HEK293 (cell line): ENCODE data around the gene NOTCH3.

Source experiments
- CTCF ChIA-PET: fragments of 350-600 bp; formaldehyde crosslinking; extraction: SDS; loops from one replicate; lab custom pipeline; 2021; ENCODE audit warnings: antibody characterized with exemption; lab: Yijun Ruan, JAX
- POLR2A ChIA-PET: fragments of 300-600 bp; formaldehyde crosslinking; extraction: SDS; loops from one replicate; lab custom pipeline; 2020; ENCODE audit warnings: antibody characterized with exemption, inconsistent platforms; lab: Yijun Ruan, JAX
- H3K27ac ChIP-seq: fragments of 200-500 bp; sonication (Bioruptor generic); 2 replicates; pipeline ENCODE4 v1.5.1; 2014; ENCODE audit warnings: low read depth, low read length, control low read depth, inconsistent platforms; ENCODE audit errors: extremely low read depth
- H3K36me3 ChIP-seq, 2 experiments: fragments of 200-500 bp in 1 of 2; sonication (Bioruptor generic) in 1 of 2; 1 replicate in 1 of 2; 2 replicates in 1 of 2; pipeline ENCODE4 v1.5.1; 2014 to 2017; ENCODE audit warnings: inconsistent platforms in 2 of 2, low read length in 2 of 2; ENCODE audit not compliant: control insufficient read depth in 2 of 2, insufficient read depth in 1 of 2
- H3K4me1 ChIP-seq: fragments of 200-500 bp; sonication (Bioruptor generic); 2 replicates; pipeline ENCODE4 v1.5.1; 2014; ENCODE audit warnings: mild to moderate bottlenecking, low read length, inconsistent platforms; ENCODE audit not compliant: control insufficient read depth, insufficient read depth
- H3K4me3 ChIP-seq: 2 replicates; pipeline ENCODE4 v1.5.1; 2011; ENCODE audit warnings: low read depth, mild to moderate bottlenecking, control low read depth, low read length, moderate library complexity
- H3K9me3 ChIP-seq: fragments of 200-500 bp; sonication (Bioruptor generic); 2 replicates; pipeline ENCODE4 v1.5.1; 2014; ENCODE audit warnings: low read depth, low read length, inconsistent platforms; ENCODE audit not compliant: control insufficient read depth, insufficient read depth
- EGR2 ChIP-seq: fragments of 450-650 bp; formaldehyde crosslinking; IDR thresholded peaks from 2 replicates; pipeline ENCODE4 v1.5.1; 2016; ENCODE audit warnings: low read depth, missing biosample characterization, missing genetic modification characterization
- GLIS1 ChIP-seq: fragments of 450-650 bp; formaldehyde crosslinking; IDR thresholded peaks from 2 replicates; pipeline ENCODE4 v1.5.1; 2016; ENCODE audit warnings: missing biosample characterization, missing genetic modification characterization
- KLF1 ChIP-seq: fragments of 450-650 bp; formaldehyde crosslinking; IDR thresholded peaks from 2 replicates; pipeline ENCODE4 v1.5.1; 2016; ENCODE audit warnings: missing biosample characterization, missing genetic modification characterization
- PRDM1 ChIP-seq: fragments of 450-650 bp; formaldehyde crosslinking; IDR thresholded peaks from 2 replicates; pipeline ENCODE4; 2016; ENCODE audit warnings: missing biosample characterization, missing genetic modification characterization
- YY1 ChIP-seq: fragments of 450-650 bp; formaldehyde crosslinking; IDR thresholded peaks from 2 replicates; pipeline ENCODE4 v1.5.1; 2018; ENCODE audit warnings: missing biosample characterization, missing genetic modification characterization
- ZBTB49 ChIP-seq: fragments of 450-650 bp; formaldehyde crosslinking; IDR thresholded peaks from 2 replicates; pipeline ENCODE4 v1.5.1; 2016; ENCODE audit warnings: missing biosample characterization, missing genetic modification characterization, low read depth
- ZBTB7A ChIP-seq: fragments of 450-650 bp; formaldehyde crosslinking; IDR thresholded peaks from 2 replicates; pipeline ENCODE4 v1.5.1; 2016; ENCODE audit warnings: low read depth, missing biosample characterization, missing genetic modification characterization
- ZFHX2 ChIP-seq: fragments of 450-650 bp; formaldehyde crosslinking; conservative IDR thresholded peaks from 2 replicates; pipeline ENCODE4 v1.5.1; 2016; ENCODE audit warnings: missing biosample characterization, missing genetic modification characterization
- ZNF114 ChIP-seq: fragments of 450-650 bp; formaldehyde crosslinking; IDR thresholded peaks from 2 replicates; pipeline ENCODE4 v1.5.0; 2017; ENCODE audit warnings: missing biosample characterization, missing genetic modification characterization
- ZNF133 ChIP-seq: fragments of 450-650 bp; formaldehyde crosslinking; IDR thresholded peaks from 2 replicates; pipeline ENCODE4 v1.5.1; 2016; ENCODE audit warnings: missing biosample characterization, missing genetic modification characterization
- ZNF184 ChIP-seq: fragments of 450-650 bp; IDR thresholded peaks from 2 replicates; pipeline ENCODE4 v1.5.1; 2018; ENCODE audit warnings: missing biosample characterization, mild to moderate bottlenecking, missing genetic modification characterization
- ZNF2 ChIP-seq: fragments of 450-650 bp; formaldehyde crosslinking; IDR thresholded peaks from 2 replicates; pipeline ENCODE4 v1.5.1; 2016; ENCODE audit warnings: missing biosample characterization, missing genetic modification characterization
- ZNF24 ChIP-seq: fragments of 450-650 bp; formaldehyde crosslinking; IDR thresholded peaks from 2 replicates; pipeline ENCODE4 v1.5.1; 2016; ENCODE audit warnings: missing biosample characterization, missing genetic modification characterization
- ZNF391 ChIP-seq: fragments of 450-650 bp; formaldehyde crosslinking; IDR thresholded peaks from 2 replicates; pipeline ENCODE4 v1.5.1; 2016; ENCODE audit warnings: low read depth, missing biosample characterization, missing genetic modification characterization, borderline replicate concordance
- ZNF423 ChIP-seq: fragments of 450-650 bp; formaldehyde crosslinking; IDR thresholded peaks from 2 replicates; pipeline ENCODE4 v1.5.1; 2016; ENCODE audit warnings: missing biosample characterization, missing genetic modification characterization
- ZNF530 ChIP-seq: fragments of 450-650 bp; formaldehyde crosslinking; IDR thresholded peaks from 2 replicates; pipeline ENCODE4 v1.5.1; 2016; ENCODE audit warnings: low read depth, missing biosample characterization, missing genetic modification characterization
- ZNF623 ChIP-seq: fragments of 450-650 bp; formaldehyde crosslinking; IDR thresholded peaks from 2 replicates; pipeline ENCODE4 v1.5.1; 2016; ENCODE audit warnings: missing biosample characterization, missing genetic modification characterization
- ZNF654 ChIP-seq: fragments of 450-650 bp; formaldehyde crosslinking; IDR thresholded peaks from 2 replicates; pipeline ENCODE4 v1.5.1; 2016; ENCODE audit warnings: low read depth, missing biosample characterization, missing genetic modification characterization
- TF ChIP-seq, protein P1 (sequence below): fragments of 450-650 bp; formaldehyde crosslinking; IDR thresholded peaks from 2 replicates; pipeline ENCODE4 v1.5.1; 2017; ENCODE audit warnings: missing biosample characterization, missing genetic modification characterization
- TF ChIP-seq, protein P2 (sequence below): fragments of 450-650 bp; formaldehyde crosslinking; IDR thresholded peaks from 2 replicates; pipeline ENCODE4 v1.5.1; 2016; ENCODE audit warnings: missing biosample characterization, missing genetic modification characterization

Gene NOTCH3

DNA sequence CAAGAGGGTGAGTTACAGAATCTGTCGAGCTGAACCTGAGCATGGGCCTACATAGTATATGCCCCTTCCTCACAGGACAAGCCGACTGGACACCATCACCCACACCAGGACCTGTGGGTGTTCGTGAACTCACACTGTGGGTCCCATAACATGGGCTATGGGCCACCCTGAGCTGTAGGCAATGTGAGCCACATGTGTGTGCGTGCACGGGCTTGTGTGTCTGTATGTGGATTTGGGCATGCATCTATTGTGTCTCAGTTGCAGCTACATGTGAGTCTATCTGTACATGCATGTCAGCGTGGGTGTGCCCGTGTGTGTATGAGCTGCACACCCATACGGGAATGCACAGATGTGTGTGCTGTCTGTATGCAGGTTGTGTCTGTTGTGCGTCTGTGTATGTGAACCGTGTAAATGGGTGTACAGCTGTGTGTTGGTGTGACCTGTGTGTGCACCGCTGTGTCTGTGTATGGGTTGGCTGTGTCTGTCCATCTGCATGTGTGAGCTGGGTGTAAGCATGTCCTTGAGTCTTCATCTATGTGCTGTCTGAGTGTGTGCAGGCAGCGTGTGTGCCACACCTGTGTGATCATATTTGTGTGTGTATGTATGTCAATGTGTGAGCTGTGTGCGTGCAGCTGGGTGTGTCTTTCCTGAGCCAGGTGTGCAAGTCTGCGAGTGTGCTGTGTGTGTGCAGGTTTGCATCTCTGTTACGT is 1.7 kb downstream of the NOTCH3 start (continued):
- 0 out of 2 replicates have a peak, but pooled peaks have one; percentile 28 for TF ChIP-seq ZNF391 (tag by site-specific recombination)
- TF ChIP-seq, protein P1, sequence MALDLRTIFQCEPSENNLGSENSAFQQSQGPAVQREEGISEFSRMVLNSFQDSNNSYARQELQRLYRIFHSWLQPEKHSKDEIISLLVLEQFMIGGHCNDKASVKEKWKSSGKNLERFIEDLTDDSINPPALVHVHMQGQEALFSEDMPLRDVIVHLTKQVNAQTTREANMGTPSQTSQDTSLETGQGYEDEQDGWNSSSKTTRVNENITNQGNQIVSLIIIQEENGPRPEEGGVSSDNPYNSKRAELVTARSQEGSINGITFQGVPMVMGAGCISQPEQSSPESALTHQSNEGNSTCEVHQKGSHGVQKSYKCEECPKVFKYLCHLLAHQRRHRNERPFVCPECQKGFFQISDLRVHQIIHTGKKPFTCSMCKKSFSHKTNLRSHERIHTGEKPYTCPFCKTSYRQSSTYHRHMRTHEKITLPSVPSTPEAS (tag by site-specific recombination), result peak; percentile 86

GRCh38 chr19:15197942-15198341 is 2.9 kb downstream of the NOTCH3 start:
- no peaks in the 10 kb centered on the region for H3K4me1 ChIP-seq
- POLR2A ChIA-PET, result interaction anchor here (0.5 kb wide), 1 partner anchor 216 kb away, joined by 3 read pairs; no protein-coding TSS in a partner anchor
- no peaks in the 10 kb centered on the region for H3K9me3 ChIP-seq
- CTCF ChIA-PET, result no interaction called here
- peaks cover 0 to 30% of the 10 kb centered on the region in 2 experiments; a peak in 2 of 3 replicates for H3K36me3 ChIP-seq
- no peak overlapping the region for H3K27ac ChIP-seq
- no peak overlapping the region for H3K4me3 ChIP-seq
- no peak for TF ChIP-seq ZNF623 (tag by site-specific recombination)
- TF ChIP-seq ZNF133 (tag by site-specific recombination), result peak; percentile 48; the same call in 1 of the 2 replicates
- TF ChIP-seq KLF1, result peak; percentile 95

DNA sequence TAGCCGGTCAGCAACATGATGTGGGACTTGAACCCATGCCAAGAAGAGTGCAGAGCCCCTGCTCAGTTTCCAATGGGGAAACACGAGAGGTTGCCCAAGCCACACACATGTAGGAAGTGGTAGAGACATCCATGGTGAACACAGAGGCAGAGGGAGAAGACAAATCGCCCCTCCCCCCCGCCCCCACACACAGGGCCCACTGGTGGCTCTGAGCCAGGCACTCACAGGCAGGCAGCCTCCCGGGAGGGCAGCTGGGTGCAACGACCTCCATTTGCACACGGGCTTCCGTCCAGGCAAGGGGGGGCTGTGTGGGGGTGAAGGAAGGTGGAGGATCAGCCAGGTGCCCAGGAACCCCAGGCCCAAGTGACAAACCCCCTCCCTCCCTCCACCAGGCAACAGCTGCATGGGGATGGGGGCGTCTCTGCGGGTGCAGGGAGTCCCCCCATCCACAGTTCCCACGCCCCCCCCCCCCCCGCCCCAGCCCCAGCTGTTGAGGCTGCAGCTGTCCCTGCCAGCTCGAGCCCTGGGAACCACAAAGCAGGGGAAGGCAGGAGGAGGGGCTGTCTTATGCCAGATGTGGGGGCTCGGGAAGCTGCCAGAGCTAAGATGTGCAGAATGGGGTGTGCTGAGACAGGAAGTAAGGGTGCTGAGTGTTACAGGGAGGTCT is 3.4 kb downstream of the NOTCH3 start:
- no peak for TF ChIP-seq YY1 (tag by site-specific recombination)
- TF ChIP-seq ZNF530 (tag by site-specific recombination), result no peak
- TF ChIP-seq EGR2 (tag by site-specific recombination), result 0 out of 2 replicates have a peak, but pooled peaks have one; percentile 8
- TF ChIP-seq ZNF114 (tag by site-specific recombination), result no peak
- no peak for TF ChIP-seq ZBTB7A
- no peak for TF ChIP-seq ZNF2 (tag by site-specific recombination)
- TF ChIP-seq ZFHX2 (tag by site-specific recombination), result peak; percentile 54
- TF ChIP-seq PRDM1 (tag by site-specific recombination), result no peak
- TF ChIP-seq GLIS1, result peak; percentile 60; the same call in 1 of the 2 replicates
- no peak overlapping the region for H3K27ac ChIP-seq
- H3K36me3 ChIP-seq, result peaks cover 0 to 36% of the 10 kb centered on the region in 2 experiments; a peak in 2 of 3 replicates
- H3K4me3 ChIP-seq, result no peak overlapping the region
- H3K9me3 ChIP-seq, result no peaks in the 10 kb centered on the region
- CTCF ChIA-PET, result no interaction called here
- POLR2A ChIA-PET, result interaction anchor here (0.5 kb wide), 1 partner anchor 217 kb away, joined by 3 read pairs; no protein-coding TSS in a partner anchor
- no peaks in the 10 kb centered on the region for H3K4me1 ChIP-seq

- CTCF ChIA-PET, result interaction anchor here (1.2 to 1.6 kb wide), 2 partner anchors 12 to 65 kb away, joined by 3 to 4 read pairs; no protein-coding TSS in a partner anchor
- no peak overlapping the region; the same call in 1 of the 2 replicates for H3K4me3 ChIP-seq
- TF ChIP-seq ZNF24 (tag by site-specific recombination), result no peak
- TF ChIP-seq, protein P2, sequence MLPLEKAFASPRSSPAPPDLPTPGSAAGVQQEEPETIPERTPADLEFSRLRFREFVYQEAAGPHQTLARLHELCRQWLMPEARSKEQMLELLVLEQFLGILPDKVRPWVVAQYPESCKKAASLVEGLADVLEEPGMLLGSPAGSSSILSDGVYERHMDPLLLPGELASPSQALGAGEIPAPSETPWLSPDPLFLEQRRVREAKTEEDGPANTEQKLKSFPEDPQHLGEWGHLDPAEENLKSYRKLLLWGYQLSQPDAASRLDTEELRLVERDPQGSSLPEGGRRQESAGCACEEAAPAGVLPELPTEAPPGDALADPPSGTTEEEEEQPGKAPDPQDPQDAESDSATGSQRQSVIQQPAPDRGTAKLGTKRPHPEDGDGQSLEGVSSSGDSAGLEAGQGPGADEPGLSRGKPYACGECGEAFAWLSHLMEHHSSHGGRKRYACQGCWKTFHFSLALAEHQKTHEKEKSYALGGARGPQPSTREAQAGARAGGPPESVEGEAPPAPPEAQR (tag by site-specific recombination), result no peak
- no peak for TF ChIP-seq PRDM1 (tag by site-specific recombination)
- TF ChIP-seq ZNF184 (tag by site-specific recombination), result 0 out of 2 replicates have a peak, but pooled peaks have one; percentile 19
- TF ChIP-seq ZBTB49 (tag by site-specific recombination), result no peak
- TF ChIP-seq ZNF654, result no peak
- no peak for TF ChIP-seq ZNF423
Measured at GRCh38 chr19:15196360-15197005, 4.3 kb downstream of the NOTCH3 start.

More at GRCh38 chr19:15196360-15197005, 4.3 kb downstream of the NOTCH3 start:
- Histone ChIP-seq H3K36me3 (peaks cover 0 to 45% of the 10 kb centered on the region in 2 experiments; a peak in 2 of 3 replicates), H3K9me3 (no peaks in the 10 kb centered on the region), H3K27ac (no peak overlapping the region), H3K4me1 (no peaks in the 10 kb centered on the region)
- POLR2A ChIA-PET, result interaction anchor here (0.7 to 1.1 kb wide), 3 partner anchors 24 to 222 kb away, joined by 4 to 6 read pairs (median 4); partner anchors contain the start of gene AKAP8L
